HL-60 (cell line): Measurements from ENCODE around the gene ZFAND6.

Experiments
- DNase-seq, 2 experiments: peaks; one replicate each; pipeline ENCODE4 v3.0.0-alpha.2; 2010 to 2020; ENCODE audit warnings: low read depth in 1 of 2, low spot score in 1 of 2
- H3K27ac ChIP-seq: fragments of 250-450 bp; sonication (Bioruptor Pico); replicated peaks from 2 replicates; pipeline ENCODE4 v1.5.1; 2020; ENCODE audit warnings: mild to moderate bottlenecking, moderate library complexity
- H3K27me3 ChIP-seq: fragments of 250-450 bp; sonication (Bioruptor Pico); 2 replicates; pipeline ENCODE4 v1.5.1; 2021; ENCODE audit warnings: mild to moderate bottlenecking, moderate library complexity; ENCODE audit not compliant: insufficient read depth, poor library complexity, severe bottlenecking
- H3K4me3 ChIP-seq: replicated peaks from 2 replicates; pipeline ENCODE4 v1.5.1; 2011; ENCODE audit warnings: mild to moderate bottlenecking, control low read depth, low read length; ENCODE audit not compliant: insufficient read depth
- GABPA ChIP-seq: IDR thresholded peaks from 2 replicates; pipeline ENCODE4 v1.6.1; 2012; ENCODE audit warnings: low read depth
- POLR2AphosphoS5 ChIP-seq: IDR thresholded peaks from 2 replicates; pipeline ENCODE4 v1.6.1; 2012; ENCODE audit warnings: low read depth
- SPI1 ChIP-seq: IDR thresholded peaks from 2 replicates; pipeline ENCODE4 v1.6.1; 2012; ENCODE audit warnings: low read depth, mild to moderate bottlenecking, borderline replicate concordance
- TF ChIP-seq, protein P1 (sequence below): IDR thresholded peaks from one replicate; pipeline ENCODE4 v1.5.1; 2011; ENCODE audit warnings: low read length, control low read depth, inconsistent platforms; ENCODE audit not compliant: insufficient read depth
- TF ChIP-seq, protein P2 (sequence below): IDR thresholded peaks from 2 replicates; pipeline ENCODE4 v1.6.1; 2012; ENCODE audit warnings: low read depth; ENCODE audit not compliant: insufficient replicate concordance

Gene ZFAND6

DNA sequence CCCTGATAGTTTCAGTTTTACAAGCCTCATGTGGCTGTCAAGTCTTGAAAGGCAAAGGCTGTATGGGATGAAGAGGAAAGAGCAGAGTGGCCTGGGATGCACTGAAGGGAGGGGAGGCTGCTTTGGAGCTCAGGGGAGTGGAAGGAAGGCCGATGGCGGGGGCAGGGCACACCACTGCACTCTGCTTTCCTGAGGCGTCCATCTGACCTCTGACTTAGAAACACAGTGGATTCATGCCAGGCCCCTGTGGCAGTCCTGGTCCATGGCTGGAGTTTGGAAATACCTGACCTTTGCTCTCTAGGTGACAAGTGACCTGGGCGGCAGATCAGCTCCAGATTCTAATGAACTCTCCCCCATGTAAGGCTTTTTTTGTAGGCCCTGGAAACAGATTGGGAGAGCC is 112.3 kb downstream of the ZFAND6 start:
- no peak for DNase-seq
- TF ChIP-seq, protein P1, sequence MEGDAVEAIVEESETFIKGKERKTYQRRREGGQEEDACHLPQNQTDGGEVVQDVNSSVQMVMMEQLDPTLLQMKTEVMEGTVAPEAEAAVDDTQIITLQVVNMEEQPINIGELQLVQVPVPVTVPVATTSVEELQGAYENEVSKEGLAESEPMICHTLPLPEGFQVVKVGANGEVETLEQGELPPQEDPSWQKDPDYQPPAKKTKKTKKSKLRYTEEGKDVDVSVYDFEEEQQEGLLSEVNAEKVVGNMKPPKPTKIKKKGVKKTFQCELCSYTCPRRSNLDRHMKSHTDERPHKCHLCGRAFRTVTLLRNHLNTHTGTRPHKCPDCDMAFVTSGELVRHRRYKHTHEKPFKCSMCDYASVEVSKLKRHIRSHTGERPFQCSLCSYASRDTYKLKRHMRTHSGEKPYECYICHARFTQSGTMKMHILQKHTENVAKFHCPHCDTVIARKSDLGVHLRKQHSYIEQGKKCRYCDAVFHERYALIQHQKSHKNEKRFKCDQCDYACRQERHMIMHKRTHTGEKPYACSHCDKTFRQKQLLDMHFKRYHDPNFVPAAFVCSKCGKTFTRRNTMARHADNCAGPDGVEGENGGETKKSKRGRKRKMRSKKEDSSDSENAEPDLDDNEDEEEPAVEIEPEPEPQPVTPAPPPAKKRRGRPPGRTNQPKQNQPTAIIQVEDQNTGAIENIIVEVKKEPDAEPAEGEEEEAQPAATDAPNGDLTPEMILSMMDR: no peak
- TF ChIP-seq POLR2AphosphoS5 (no peak), GABPA (no peak), SPI1 (no peak)
- TF ChIP-seq, protein P2, sequence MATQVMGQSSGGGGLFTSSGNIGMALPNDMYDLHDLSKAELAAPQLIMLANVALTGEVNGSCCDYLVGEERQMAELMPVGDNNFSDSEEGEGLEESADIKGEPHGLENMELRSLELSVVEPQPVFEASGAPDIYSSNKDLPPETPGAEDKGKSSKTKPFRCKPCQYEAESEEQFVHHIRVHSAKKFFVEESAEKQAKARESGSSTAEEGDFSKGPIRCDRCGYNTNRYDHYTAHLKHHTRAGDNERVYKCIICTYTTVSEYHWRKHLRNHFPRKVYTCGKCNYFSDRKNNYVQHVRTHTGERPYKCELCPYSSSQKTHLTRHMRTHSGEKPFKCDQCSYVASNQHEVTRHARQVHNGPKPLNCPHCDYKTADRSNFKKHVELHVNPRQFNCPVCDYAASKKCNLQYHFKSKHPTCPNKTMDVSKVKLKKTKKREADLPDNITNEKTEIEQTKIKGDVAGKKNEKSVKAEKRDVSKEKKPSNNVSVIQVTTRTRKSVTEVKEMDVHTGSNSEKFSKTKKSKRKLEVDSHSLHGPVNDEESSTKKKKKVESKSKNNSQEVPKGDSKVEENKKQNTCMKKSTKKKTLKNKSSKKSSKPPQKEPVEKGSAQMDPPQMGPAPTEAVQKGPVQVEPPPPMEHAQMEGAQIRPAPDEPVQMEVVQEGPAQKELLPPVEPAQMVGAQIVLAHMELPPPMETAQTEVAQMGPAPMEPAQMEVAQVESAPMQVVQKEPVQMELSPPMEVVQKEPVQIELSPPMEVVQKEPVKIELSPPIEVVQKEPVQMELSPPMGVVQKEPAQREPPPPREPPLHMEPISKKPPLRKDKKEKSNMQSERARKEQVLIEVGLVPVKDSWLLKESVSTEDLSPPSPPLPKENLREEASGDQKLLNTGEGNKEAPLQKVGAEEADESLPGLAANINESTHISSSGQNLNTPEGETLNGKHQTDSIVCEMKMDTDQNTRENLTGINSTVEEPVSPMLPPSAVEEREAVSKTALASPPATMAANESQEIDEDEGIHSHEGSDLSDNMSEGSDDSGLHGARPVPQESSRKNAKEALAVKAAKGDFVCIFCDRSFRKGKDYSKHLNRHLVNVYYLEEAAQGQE: no peak
- Histone ChIP-seq H3K27me3 (no peaks in the 10 kb centered on the region), H3K4me3 (no peak overlapping the region), H3K27ac (no peak overlapping the region)

DNA sequence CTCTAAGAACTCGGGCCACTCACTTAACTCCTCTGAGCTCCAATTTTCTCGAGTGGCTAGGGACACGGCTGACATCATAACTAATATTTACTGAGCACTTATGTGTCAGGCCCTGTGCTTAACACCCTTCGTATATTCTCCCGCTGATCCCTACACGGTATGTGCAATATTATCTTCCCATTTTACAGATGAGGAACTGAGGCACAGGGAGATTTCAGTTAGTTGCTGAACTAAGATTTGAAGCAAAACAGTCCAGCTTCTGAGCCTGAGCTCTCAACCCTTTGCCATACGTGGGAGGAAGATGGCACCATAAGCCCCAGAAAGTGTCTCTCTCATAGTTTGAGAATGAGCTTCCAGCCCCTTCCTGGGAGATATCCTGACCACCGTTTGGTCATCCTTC is 112.9 kb downstream of the ZFAND6 start:
- no peak overlapping the region for H3K27ac ChIP-seq
- no peak overlapping the region for H3K4me3 ChIP-seq
- TF ChIP-seq, protein P2: no peak
- TF ChIP-seq SPI1 (no peak), POLR2AphosphoS5 (no peak), GABPA (no peak)
- TF ChIP-seq, protein P1: no peak
- no peak for DNase-seq
- no peaks in the 10 kb centered on the region for H3K27me3 ChIP-seq

DNA sequence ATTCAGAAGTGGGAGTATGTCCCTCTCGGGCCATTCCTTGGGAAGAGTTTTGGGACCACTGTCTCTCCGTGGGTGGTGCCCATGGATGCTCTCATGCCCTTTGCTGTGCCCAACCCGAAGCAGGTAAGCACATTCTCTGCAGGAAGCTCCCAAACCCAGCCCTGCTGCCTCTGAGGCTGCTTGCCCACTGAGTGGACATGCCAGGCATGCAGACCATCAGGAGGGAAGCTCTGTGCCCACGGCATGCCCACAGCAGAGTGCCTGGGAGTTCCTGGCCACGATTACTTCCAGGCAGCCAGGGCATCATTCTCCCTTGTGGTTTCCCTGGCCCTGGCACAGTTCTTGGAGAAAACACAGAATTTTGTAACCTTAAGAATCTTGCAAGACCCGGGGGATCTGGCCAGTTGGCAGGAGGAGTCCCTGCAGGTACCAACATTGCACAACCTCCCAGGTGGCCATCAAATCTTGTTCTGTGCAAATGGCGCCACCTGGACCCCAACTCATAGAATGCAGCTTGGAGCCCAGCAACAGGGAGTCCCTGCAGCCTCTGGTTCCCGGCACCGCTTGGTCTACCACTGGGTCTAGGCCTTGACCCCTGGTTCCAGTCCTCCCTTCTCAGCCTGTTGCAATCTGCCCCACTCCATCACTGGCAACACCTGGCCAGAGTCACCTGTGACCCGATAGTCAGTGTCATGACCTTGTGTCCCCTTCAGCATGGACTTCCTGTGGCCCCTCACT is 113.7 kb downstream of the ZFAND6 start:
- H3K4me3 ChIP-seq: no peak overlapping the region
- H3K27me3 ChIP-seq: no peaks in the 10 kb centered on the region
- TF ChIP-seq GABPA: no peak
- TF ChIP-seq, protein P1: peak; percentile 58
- peak; percentile 48 to 71 for DNase-seq
- H3K27ac ChIP-seq: no peak overlapping the region
